H9 (cell line): ENCODE results near the gene CLECL1. TPM values are rescaled to one million over a fixed set of nuclear protein-coding genes. Genes with fewer than 3 reads are reported as not detected.

Experiments
- DNase-seq: peaks from one replicate; pipeline ENCODE4 v3.0.0-alpha.2; 2017
- H2AFZ ChIP-seq: one replicate; pipeline ENCODE4 v1.6.1; 2013; ENCODE audit warnings: mild to moderate bottlenecking, low read length, control low read depth, moderate library complexity
- H2AK5ac ChIP-seq: 2 replicates; pipeline ENCODE4 v1.6.1; 2013; ENCODE audit warnings: low read length, control low read depth, mixed read lengths; ENCODE audit not compliant: insufficient read length
- H2BK120ac ChIP-seq: one replicate; pipeline ENCODE4 v1.6.1; 2013; ENCODE audit warnings: low read depth, mild to moderate bottlenecking, low read length, control low read depth, inconsistent platforms; ENCODE audit not compliant: poor library complexity, severe bottlenecking
- H2BK12ac ChIP-seq: 2 replicates; pipeline ENCODE4 v1.6.1; 2013; ENCODE audit warnings: low read length, control low read depth, mixed read lengths, low read depth; ENCODE audit not compliant: insufficient read length
- H2BK15ac ChIP-seq: 2 replicates; pipeline ENCODE4 v1.6.1; 2013; ENCODE audit warnings: low read depth, low read length, control low read depth
- H2BK20ac ChIP-seq: one replicate; pipeline ENCODE4 v1.6.1; 2013; ENCODE audit warnings: low read depth, mild to moderate bottlenecking, low read length, control low read depth, inconsistent platforms; ENCODE audit not compliant: poor library complexity, severe bottlenecking
- H2BK5ac ChIP-seq: 2 replicates; pipeline ENCODE4 v1.6.1; 2013; ENCODE audit warnings: low read length, control low read depth, mixed read lengths; ENCODE audit not compliant: insufficient read length
- H3K14ac ChIP-seq: 2 replicates; pipeline ENCODE4 v1.6.1; 2013; ENCODE audit warnings: low read length, control low read depth; ENCODE audit not compliant: insufficient read depth
- H3K18ac ChIP-seq: 2 replicates; pipeline ENCODE4 v1.6.1; 2013; ENCODE audit warnings: low read depth, mild to moderate bottlenecking, mixed read lengths, low read length, control low read depth; ENCODE audit not compliant: insufficient read length
- H3K23ac ChIP-seq: 2 replicates; pipeline ENCODE4 v1.6.1; 2013; ENCODE audit warnings: low read length, control low read depth, mixed read lengths, low read depth; ENCODE audit not compliant: insufficient read length
- H3K23me2 ChIP-seq: 2 replicates; pipeline ENCODE4 v1.6.1; 2013; ENCODE audit warnings: low read depth, mild to moderate bottlenecking, mixed read lengths, low read length, control low read depth; ENCODE audit not compliant: insufficient read length, poor library complexity, severe bottlenecking
- H3K27ac ChIP-seq: 2 replicates; pipeline ENCODE4 v1.5.1; 2013; ENCODE audit warnings: low read length, control low read depth, mixed read lengths, low read depth; ENCODE audit not compliant: insufficient read length
- H3K27me3 ChIP-seq: 2 replicates; pipeline ENCODE4 v1.6.1; 2013; ENCODE audit warnings: low read length, control low read depth, inconsistent platforms; ENCODE audit not compliant: insufficient read depth
- H3K4ac ChIP-seq: 2 replicates; pipeline ENCODE4 v1.6.1; 2013; ENCODE audit warnings: low read depth, mild to moderate bottlenecking, control low read depth, inconsistent platforms, low read length, moderate library complexity
- H3K4me1 ChIP-seq: 2 replicates; pipeline ENCODE4 v1.6.1; 2013; ENCODE audit warnings: low read length, control low read depth, inconsistent platforms; ENCODE audit not compliant: insufficient read depth
- H3K4me2 ChIP-seq: 2 replicates; pipeline ENCODE4 v1.6.1; 2013; ENCODE audit warnings: low read length, control low read depth, mixed read lengths; ENCODE audit not compliant: insufficient read length, insufficient read depth
- H3K56ac ChIP-seq: 2 replicates; pipeline ENCODE4 v1.6.1; 2013; ENCODE audit warnings: low read depth, mild to moderate bottlenecking, mixed read lengths, low read length, control low read depth; ENCODE audit not compliant: insufficient read length
- H3K79me1 ChIP-seq: 2 replicates; pipeline ENCODE4 v1.6.1; 2013; ENCODE audit warnings: low read depth, mild to moderate bottlenecking, moderate library complexity, low read length, control low read depth, inconsistent platforms; ENCODE audit not compliant: insufficient read depth, poor library complexity, severe bottlenecking
- H3K79me2 ChIP-seq: 2 replicates; pipeline ENCODE4 v1.6.1; 2013; ENCODE audit warnings: low read length, control low read depth, inconsistent platforms; ENCODE audit not compliant: insufficient read depth
- H3K9ac ChIP-seq: 2 replicates; pipeline ENCODE4 v1.6.1; 2013; ENCODE audit warnings: low read length, control low read depth, mixed read lengths; ENCODE audit not compliant: insufficient read length; ENCODE audit errors: extremely low read depth
- H3K9me3 ChIP-seq: one replicate; pipeline ENCODE4 v1.6.1; 2013; ENCODE audit warnings: low read depth, low read length, inconsistent platforms; ENCODE audit not compliant: control insufficient read depth
- H3T11ph ChIP-seq: one replicate; pipeline ENCODE4 v1.6.1; 2013; ENCODE audit warnings: mild to moderate bottlenecking, low read length, control low read depth, inconsistent platforms
- H4K20me1 ChIP-seq: one replicate; pipeline ENCODE4 v1.6.1; 2013; ENCODE audit not compliant: control insufficient read depth, insufficient read length, insufficient read depth
- H4K5ac ChIP-seq: 2 replicates; pipeline ENCODE4 v1.6.1; 2013; ENCODE audit warnings: low read depth, mild to moderate bottlenecking, mixed read lengths, low read length, control low read depth; ENCODE audit not compliant: insufficient read length
- H4K8ac ChIP-seq: replicated peaks from 2 replicates; pipeline ENCODE4 v1.6.1; 2013; ENCODE audit warnings: low read length, control low read depth, mixed read lengths, low read depth; ENCODE audit not compliant: insufficient read length
- H4K91ac ChIP-seq: 2 replicates; pipeline ENCODE4 v1.6.1; 2013; ENCODE audit warnings: low read depth, mild to moderate bottlenecking, moderate library complexity, mixed read lengths, low read length, control low read depth; ENCODE audit not compliant: insufficient read length
- H3K27ac Mint-ChIP-seq, 3 experiments: 2 replicates in 2 of 3; 3 replicates in 1 of 3; pipeline ENCODE4 v1.8.0; 2020 to 2021; ENCODE audit warnings: mixed read lengths in 3 of 3, mild to moderate bottlenecking in 1 of 3, moderate library complexity in 1 of 3
- H3K27me3 Mint-ChIP-seq: 2 replicates; pipeline ENCODE4 v1.8.0; 2021; ENCODE audit warnings: low read depth, mild to moderate bottlenecking, moderate library complexity, mixed read lengths
- H3K36me3 Mint-ChIP-seq, 3 experiments: 2 replicates in 2 of 3; 3 replicates in 1 of 3; pipeline ENCODE4 v1.8.0; 2020 to 2021; ENCODE audit warnings: low read depth in 3 of 3, mixed read lengths in 3 of 3; ENCODE audit not compliant: insufficient read depth in 1 of 3
- H3K4me1 Mint-ChIP-seq, 2 experiments: 2 replicates each; pipeline ENCODE4 v1.8.0; 2020; ENCODE audit warnings: mixed read lengths in 2 of 2
- H3K4me3 Mint-ChIP-seq, 2 experiments: 2 replicates in 1 of 2; 3 replicates in 1 of 2; pipeline ENCODE4 v1.8.0; 2020 to 2021; ENCODE audit warnings: mild to moderate bottlenecking in 2 of 2, mixed read lengths in 2 of 2, moderate library complexity in 1 of 2
- H3K9me3 Mint-ChIP-seq, 2 experiments: 2 replicates in 1 of 2; 3 replicates in 1 of 2; pipeline ENCODE4 v1.8.0; 2020; ENCODE audit warnings: mild to moderate bottlenecking in 2 of 2, mixed read lengths in 2 of 2, moderate library complexity in 1 of 2
- WGBS: extraction: QIAGEN DNeasy Blood & Tissue Kit; methylation state at CpG from one replicate; pipeline ENCODE4 v1.1.7; 2013; ENCODE audit warnings: missing lambda C conversion rate, low lambda C conversion rate, mixed read lengths; ENCODE audit not compliant: insufficient read length; ENCODE audit errors: extremely low coverage; 5-methylcytosine and 5-hydroxymethylcytosine counted together
- total RNA-seq: library from RNA; stranded (reverse); gene quantifications from 2 replicates; pipeline ENCODE4 v1.2.1, GENCODE V29; 2021
- TF ChIP-seq, protein P1 (sequence below): fragments of 200-600 bp; sonication (generic); conservative IDR thresholded peaks from 3 replicates; pipeline ENCODE4 v1.8.0; 2021; ENCODE audit warnings: antibody characterized with exemption, mild to moderate bottlenecking

CLECL1 gene
- total RNA-seq, 1 experiment from 2014 or later: not detected

- H2BK12ac ChIP-seq: no peak overlapping the region
- Mint-ChIP-seq H3K27ac (no peak overlapping the region), H3K36me3 (peaks cover 22 to 36% (median 34%) of the 10 kb centered on the region in 3 experiments), H3K4me3 (no peak overlapping the region), H3K27me3 (peaks cover 5% of the 10 kb centered on the region), H3K9me3 (peaks cover 50 to 53% of the 10 kb centered on the region in 2 experiments), H3K4me1 (no peaks in the 10 kb centered on the region)
- peaks cover 5% of the 10 kb centered on the region for H3K9me3 ChIP-seq
- H2BK5ac ChIP-seq: no peak overlapping the region
- no peak overlapping the region for H4K91ac ChIP-seq
- WGBS: no CpG with 5 or more reads among the region's 1 CpG
- H3K4me2 ChIP-seq: no peak overlapping the region
- no peak overlapping the region for H3K23ac ChIP-seq
- no peak for DNase-seq
- H3K9ac ChIP-seq: no peak overlapping the region
- no peak overlapping the region for H2AK5ac ChIP-seq
- H3K14ac ChIP-seq: no peak overlapping the region
- H3K4me1 ChIP-seq: no peaks in the 10 kb centered on the region
- H4K20me1 ChIP-seq: no peaks in the 10 kb centered on the region
- H4K8ac ChIP-seq: no peak overlapping the region
- no peak overlapping the region for H2BK120ac ChIP-seq
- no peaks in the 10 kb centered on the region for H3K27me3 ChIP-seq
- H4K5ac ChIP-seq: no peak overlapping the region
- no peak overlapping the region for H3K27ac ChIP-seq
- TF ChIP-seq, protein P1, sequence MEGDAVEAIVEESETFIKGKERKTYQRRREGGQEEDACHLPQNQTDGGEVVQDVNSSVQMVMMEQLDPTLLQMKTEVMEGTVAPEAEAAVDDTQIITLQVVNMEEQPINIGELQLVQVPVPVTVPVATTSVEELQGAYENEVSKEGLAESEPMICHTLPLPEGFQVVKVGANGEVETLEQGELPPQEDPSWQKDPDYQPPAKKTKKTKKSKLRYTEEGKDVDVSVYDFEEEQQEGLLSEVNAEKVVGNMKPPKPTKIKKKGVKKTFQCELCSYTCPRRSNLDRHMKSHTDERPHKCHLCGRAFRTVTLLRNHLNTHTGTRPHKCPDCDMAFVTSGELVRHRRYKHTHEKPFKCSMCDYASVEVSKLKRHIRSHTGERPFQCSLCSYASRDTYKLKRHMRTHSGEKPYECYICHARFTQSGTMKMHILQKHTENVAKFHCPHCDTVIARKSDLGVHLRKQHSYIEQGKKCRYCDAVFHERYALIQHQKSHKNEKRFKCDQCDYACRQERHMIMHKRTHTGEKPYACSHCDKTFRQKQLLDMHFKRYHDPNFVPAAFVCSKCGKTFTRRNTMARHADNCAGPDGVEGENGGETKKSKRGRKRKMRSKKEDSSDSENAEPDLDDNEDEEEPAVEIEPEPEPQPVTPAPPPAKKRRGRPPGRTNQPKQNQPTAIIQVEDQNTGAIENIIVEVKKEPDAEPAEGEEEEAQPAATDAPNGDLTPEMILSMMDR: no peak
- no peak overlapping the region for H3K18ac ChIP-seq
- no peak overlapping the region for H3K4ac ChIP-seq
- H3T11ph ChIP-seq: no peak overlapping the region
- no peak overlapping the region for H2BK20ac ChIP-seq
- H2BK15ac ChIP-seq: no peak overlapping the region
- no peak overlapping the region for H2AFZ ChIP-seq
- H3K23me2 ChIP-seq: no peaks in the 10 kb centered on the region
- H3K79me1 ChIP-seq: no peaks in the 10 kb centered on the region
- no peak overlapping the region for H3K56ac ChIP-seq
- no peaks in the 10 kb centered on the region for H3K79me2 ChIP-seq
Observed at GRCh38 chr12:9699269-9699897, 33.5 kb downstream of the CLECL1 start.
